ENCODE results near the gene CLCN2.

CLCN2 gene

DNA sequence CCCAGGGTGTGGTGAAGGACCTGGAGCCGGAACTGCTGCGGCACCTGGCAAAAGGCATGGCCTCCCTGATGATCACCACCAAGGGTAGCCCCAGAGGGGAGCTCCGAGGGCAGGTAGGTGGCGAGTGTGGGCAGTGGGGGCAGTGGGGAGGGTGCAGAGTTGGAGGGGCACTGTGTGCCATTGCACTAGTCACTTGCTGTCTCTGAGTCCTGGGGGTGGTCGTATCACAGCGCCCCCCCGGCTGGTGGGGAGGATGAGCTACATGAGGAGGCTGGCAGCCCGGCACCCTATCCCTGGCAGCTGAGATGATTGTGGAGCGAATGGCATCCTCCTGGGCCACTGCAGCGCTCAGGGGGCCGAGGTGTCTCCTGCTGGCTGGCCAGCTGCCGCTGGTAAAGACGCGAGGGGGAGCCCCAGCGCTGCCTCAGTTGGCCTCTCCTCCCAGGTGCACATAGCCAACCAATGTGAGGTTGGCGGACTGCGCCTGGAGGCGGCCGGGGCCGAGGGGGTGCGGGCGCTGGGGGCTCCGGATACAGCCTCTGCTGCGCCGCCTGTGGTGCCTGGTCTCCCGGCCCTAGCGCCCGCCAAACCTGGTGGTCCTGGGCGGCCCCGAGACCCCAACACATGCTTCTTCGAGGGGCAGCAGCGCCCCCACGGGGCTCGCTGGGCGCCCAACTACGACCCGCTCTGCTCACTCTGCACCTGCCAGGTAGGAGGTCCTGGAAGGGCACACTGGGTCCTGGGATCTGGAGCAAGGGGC lies 24.8 kb upstream of the CLCN2 start:
- DNase-seq (ENCODE audit: low read depth), result no peak
- no peak overlapping the region for H3K4me3 ChIP-seq (ENCODE audit: low read depth, low read length)
- TF ChIP-seq, protein P1, sequence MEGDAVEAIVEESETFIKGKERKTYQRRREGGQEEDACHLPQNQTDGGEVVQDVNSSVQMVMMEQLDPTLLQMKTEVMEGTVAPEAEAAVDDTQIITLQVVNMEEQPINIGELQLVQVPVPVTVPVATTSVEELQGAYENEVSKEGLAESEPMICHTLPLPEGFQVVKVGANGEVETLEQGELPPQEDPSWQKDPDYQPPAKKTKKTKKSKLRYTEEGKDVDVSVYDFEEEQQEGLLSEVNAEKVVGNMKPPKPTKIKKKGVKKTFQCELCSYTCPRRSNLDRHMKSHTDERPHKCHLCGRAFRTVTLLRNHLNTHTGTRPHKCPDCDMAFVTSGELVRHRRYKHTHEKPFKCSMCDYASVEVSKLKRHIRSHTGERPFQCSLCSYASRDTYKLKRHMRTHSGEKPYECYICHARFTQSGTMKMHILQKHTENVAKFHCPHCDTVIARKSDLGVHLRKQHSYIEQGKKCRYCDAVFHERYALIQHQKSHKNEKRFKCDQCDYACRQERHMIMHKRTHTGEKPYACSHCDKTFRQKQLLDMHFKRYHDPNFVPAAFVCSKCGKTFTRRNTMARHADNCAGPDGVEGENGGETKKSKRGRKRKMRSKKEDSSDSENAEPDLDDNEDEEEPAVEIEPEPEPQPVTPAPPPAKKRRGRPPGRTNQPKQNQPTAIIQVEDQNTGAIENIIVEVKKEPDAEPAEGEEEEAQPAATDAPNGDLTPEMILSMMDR (IDR thresholded peaks at IDR 0.05; ENCODE audit: control insufficient read depth, extremely low read depth, insufficient read depth), result no peak

DNA sequence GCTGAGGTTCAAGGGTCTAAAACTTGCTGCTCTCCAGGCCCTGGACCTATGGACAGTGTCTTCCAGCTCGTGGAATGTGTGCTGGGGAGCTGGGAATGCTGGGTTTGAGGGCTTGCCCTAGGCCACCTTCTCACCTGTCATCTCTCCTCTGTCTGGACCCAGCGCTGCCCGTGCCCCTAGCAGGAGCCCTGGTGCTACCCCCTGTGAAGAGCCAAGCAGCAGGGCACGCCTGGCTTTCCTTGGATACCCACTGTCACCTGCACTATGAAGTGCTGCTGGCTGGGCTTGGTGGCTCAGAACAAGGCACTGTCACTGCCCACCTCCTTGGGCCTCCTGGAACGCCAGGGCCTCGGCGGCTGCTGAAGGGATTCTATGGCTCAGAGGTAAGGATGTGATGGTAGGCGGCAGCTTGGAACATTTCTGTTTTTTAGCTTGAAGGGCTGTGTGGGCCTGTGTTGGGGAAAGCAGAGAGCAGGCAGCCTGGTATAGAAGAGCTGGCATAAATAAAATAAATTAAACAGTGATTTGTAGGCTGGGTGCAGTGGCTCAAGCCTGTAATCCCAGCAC lies 23.5 kb upstream of the CLCN2 start:
- DNase-seq (ENCODE audit: low read depth), result no peak
- TF ChIP-seq, protein P1 (IDR thresholded peaks at IDR 0.05; ENCODE audit: control insufficient read depth, extremely low read depth, insufficient read depth), result no peak
- no peak overlapping the region for H3K4me3 ChIP-seq (ENCODE audit: low read depth, low read length)

DNA sequence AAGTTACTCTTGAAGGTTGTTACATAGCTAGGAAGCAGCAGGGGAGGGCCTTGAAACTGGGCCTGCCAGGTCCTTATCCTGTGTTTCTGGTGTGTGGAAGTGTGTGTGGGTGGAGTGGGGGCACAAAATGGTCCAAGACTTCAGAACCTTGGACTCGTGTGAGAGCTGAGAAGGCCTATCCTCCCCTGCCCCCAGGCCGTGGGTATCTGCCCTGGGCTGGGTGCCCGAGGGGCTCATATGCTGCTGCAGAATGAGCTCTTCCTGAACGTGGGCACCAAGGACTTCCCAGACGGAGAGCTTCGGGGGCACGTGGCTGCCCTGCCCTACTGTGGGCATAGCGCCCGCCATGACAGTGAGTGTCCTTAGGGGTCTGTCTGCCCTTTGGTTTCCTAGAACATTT lies 22.9 kb upstream of the CLCN2 start:
- DNase-seq (ENCODE audit: low read depth), result no peak
- TF ChIP-seq, protein P1 (IDR thresholded peaks at IDR 0.05; ENCODE audit: control insufficient read depth, extremely low read depth, insufficient read depth), result no peak
- no peak overlapping the region for H3K4me3 ChIP-seq (ENCODE audit: low read depth, low read length)

DNA sequence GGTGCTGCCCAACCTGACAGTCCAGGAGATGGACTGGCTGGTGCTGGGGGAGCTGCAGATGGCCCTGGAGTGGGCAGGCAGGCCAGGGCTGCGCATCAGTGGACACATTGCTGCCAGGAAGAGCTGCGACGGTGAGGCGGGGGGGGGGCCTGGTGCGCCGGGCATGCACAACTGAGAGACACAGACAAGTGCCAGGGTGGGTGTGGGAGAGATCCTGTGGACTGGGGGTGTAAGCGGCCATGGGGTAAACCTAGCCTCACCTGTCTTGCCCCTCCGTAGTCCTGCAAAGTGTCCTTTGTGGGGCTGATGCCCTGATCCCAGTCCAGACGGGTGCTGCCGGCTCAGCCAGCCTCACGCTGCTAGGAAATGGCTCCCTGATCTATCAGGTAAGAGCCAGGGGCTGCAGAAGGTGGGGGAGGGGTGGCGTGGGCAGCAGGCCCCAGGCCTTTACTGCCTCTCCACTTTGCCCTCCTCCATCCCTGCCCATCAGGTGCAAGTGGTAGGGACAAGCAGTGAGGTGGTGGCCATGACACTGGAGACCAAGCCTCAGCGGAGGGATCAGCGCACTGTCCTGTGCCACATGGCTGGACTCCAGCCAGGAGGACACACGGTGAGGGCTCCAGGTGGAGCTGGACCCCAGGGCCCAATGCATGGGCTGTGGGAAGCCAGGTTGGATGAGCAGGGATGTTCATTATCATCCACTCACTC lies 21.8 kb upstream of the CLCN2 start:
- TF ChIP-seq, protein P1 (IDR thresholded peaks at IDR 0.05; ENCODE audit: control insufficient read depth, extremely low read depth, insufficient read depth), result no peak
- H3K4me3 ChIP-seq (ENCODE audit: low read depth, low read length), result no peak overlapping the region
- DNase-seq (ENCODE audit: low read depth), result no peak

DNA sequence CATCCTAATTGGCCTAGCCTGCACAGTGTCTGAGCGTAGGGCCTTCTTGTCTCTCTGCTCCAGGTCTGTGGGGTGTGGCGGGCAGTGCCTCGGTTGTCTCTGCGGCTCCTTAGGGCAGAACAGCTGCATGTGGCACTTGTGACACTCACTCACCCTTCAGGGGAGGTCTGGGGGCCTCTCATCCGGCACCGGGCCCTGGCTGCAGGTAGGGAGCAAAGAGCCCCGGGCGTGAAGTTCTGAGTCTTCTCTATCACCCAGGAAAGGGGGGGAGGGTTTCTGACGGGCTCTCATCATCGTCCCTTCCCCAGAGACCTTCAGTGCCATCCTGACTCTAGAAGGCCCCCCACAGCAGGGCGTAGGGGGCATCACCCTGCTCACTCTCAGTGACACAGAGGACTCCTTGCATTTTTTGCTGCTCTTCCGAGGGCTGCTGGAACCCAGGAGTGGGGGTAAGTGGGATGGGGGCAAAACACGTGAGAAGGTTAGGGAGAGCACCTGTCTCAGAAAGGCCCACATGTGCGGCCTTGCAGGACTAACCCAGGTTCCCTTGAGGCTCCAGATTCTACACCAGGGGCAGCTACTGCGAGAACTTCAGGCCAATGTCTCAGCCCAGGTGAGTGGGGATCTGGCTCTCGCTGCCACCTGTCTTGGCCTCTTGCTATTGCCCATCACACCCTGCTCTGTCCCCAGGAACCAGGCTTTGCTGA lies 21.1 kb upstream of the CLCN2 start:
- TF ChIP-seq, protein P1 (IDR thresholded peaks at IDR 0.05; ENCODE audit: control insufficient read depth, extremely low read depth, insufficient read depth), result no peak
- H3K4me3 ChIP-seq (ENCODE audit: low read depth, low read length), result no peak overlapping the region
- no peak for DNase-seq (ENCODE audit: low read depth)

DNA sequence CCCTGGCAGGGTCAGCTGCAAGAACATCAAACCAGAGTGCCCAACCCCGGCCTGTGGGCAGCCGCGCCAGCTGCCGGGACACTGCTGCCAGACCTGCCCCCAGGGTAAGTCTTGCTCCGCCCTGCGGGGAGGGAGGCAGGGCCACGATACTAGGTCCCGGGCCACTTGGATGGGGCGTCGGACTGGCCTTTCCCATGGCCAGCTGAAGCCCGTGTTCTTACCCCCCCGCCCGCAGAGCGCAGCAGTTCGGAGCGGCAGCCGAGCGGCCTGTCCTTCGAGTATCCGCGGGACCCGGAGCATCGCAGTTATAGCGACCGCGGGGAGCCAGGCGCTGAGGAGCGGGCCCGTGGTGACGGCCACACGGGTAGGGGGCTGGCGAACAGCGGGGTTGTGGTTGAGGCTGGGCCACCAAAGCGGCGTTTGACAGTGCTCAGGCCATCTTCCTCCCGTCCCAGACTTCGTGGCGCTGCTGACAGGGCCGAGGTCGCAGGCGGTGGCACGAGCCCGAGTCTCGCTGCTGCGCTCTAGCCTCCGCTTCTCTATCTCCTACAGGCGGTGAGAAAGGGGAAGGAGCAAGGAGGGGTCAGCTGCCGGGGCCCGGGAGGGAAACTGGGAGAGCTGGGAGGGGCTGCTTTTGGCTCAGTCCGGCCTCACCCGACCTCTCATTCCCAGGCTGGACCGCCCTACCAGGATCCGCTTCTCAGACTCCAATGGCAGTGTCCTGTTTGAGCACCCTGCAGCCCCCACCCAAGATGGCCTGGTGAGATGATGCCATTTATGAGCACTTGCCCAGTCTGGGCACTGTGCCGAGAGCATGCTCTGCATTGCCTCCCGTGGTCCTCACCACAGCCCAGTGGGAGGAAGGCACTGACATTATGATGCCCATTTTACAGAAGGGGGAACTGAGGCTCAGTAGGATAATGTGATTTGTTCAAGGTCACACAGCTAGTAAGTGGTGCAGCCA lies 20.1 kb upstream of the CLCN2 start:
- no peak overlapping the region for H3K4me3 ChIP-seq (ENCODE audit: low read depth, low read length)
- DNase-seq (ENCODE audit: low read depth), result no peak
- TF ChIP-seq, protein P1 (IDR thresholded peaks at IDR 0.05; ENCODE audit: control insufficient read depth, extremely low read depth, insufficient read depth), result no peak
